Ovary (tissue), 9 donors: ENCODE measurements around the gene NEU4. TPM values are rescaled to one million over a fixed set of nuclear protein-coding genes. Genes with fewer than 3 reads are reported as not detected.

Source experiments
- DNase-seq, 5 donors: peaks; one replicate each; pipeline ENCODE4 v3.0.0-alpha.2; 2019 to 2020
- H3K27ac ChIP-seq, 2 donors: fragments of 200-600 bp; one replicate each; pipeline versions ENCODE4 v1.5.1 to v1.8.0; 2019 to 2022
- H3K27me3 ChIP-seq: fragments of 200-600 bp; one replicate; pipeline ENCODE4 v1.8.0; 2022
- H3K36me3 ChIP-seq: fragments of 200-600 bp; sonication (generic); one replicate; pipeline ENCODE4 v1.5.1; 2019
- H3K4me1 ChIP-seq: one replicate; pipeline ENCODE4 v1.8.1; 2013; ENCODE audit warnings: mild to moderate bottlenecking, moderate library complexity; ENCODE audit not compliant: insufficient read depth
- H3K4me3 ChIP-seq: fragments of 200-600 bp; sonication (generic); one replicate; pipeline ENCODE4 v1.5.1; 2017
- H3K9me3 ChIP-seq, 2 donors: fragments of 200-600 bp in 1 of 2; sonication (generic) in 1 of 2; one replicate each; pipeline versions ENCODE4 v1.5.1 to v1.8.1; 2013 to 2019; ENCODE audit warnings: mild to moderate bottlenecking in 1 of 2, moderate library complexity in 1 of 2
- CTCF ChIP-seq, 3 donors: fragments of 450-650 bp in 2 of 3; fragments of 200-600 bp in 1 of 3; IDR thresholded peaks; one replicate each; pipeline versions ENCODE4 v1.5.1 to v1.8.0; 2016 to 2022; ENCODE audit warnings: antibody characterized with exemption in 3 of 3, mild to moderate bottlenecking in 1 of 3
- EP300 ChIP-seq: sonication (generic); formaldehyde crosslinking; IDR thresholded peaks from one replicate; pipeline ENCODE4 v1.6.1; 2017; ENCODE audit warnings: antibody characterized with exemption
- POLR2A ChIP-seq: fragments of 450-650 bp; IDR thresholded peaks from one replicate; pipeline ENCODE4 v1.6.1; 2017; ENCODE audit warnings: antibody characterized with exemption, mild to moderate bottlenecking, moderate library complexity
- WGBS, 3 donors: extraction: QIAGEN DNeasy Blood & Tissue Kit in 1 of 3; methylation state at CpG; one replicate each; pipeline versions ENCODE4 v1.1.5 to v1.1.7; 2013 to 2017; 5-methylcytosine and 5-hydroxymethylcytosine counted together
- intact Hi-C, 4 donors: fragments of 100-400 bp; cut with DNase I; formaldehyde crosslinking; loops; one replicate each; pipeline versions ENCODE4 v1.11.0 to v1.15.1; 2022 to 2023
- polyA plus RNA-seq, 2 donors: library from polyadenylated mRNA; stranded (reverse); fragments of 200-250 nt in 1 of 2; fragments of 350-450 nt in 1 of 2; fragmentation: Illumina TruSeq in 1 of 2; extraction: RNeasy Lipid Tissue Mini Kit (QIAGEN cat#74804) in 1 of 2; gene quantifications; one replicate each; pipeline ENCODE4 v1.2.3, GENCODE V29; 2013 to 2014
- total RNA-seq, 7 donors: library from RNA; depleted of rRNA in 2 of 7; stranded (reverse); fragments of >200 nt in 2 of 7; fragmentation: NEBNext Ultra II Directional in 3 of 7; extraction: Animal tissue kit (Norgen Biotek cat#: 25700) in 3 of 7; gene quantifications; one replicate each; pipeline versions ENCODE4 v1.1.0 to v1.2.4, GENCODE V29; 2016 to 2023
- donor health status: DM: no; HTN: no; CAD: no; lungs with moderate emphysema.
- donor health status: DM: no; HTN: no; CAD: no.
- donor health status: Bipolar disorder and iron deficiency.
- donor health status: DM: yes; HTN: yes; CAD: no.
- donor health status: DM: no; HTN: no; CAD: no.
- donor health status: DM: yes; HTN: yes; CAD: no.

NEU4 gene
- total and polyA plus RNA-seq, 9 donors, result 0.23 to 7.2 (median 0.84) TPM; not detected in 2

GRCh38 chr2:241860184-241861078 is 51.4 kb downstream of the NEU4 start:
- Histone ChIP-seq H3K4me1 (peaks cover 20% of the 10 kb centered on the region), H3K9me3 (no peaks in the 10 kb centered on the region), H3K36me3 (no peaks in the 10 kb centered on the region), H3K4me3 (peak overlapping the region; percentile 16), H3K27ac (peak overlapping the region; percentile 90 to 97), H3K27me3 (no peaks in the 10 kb centered on the region)
- DNase-seq, result peak in 3 of 5 donors; percentile 30 to 52 (median 37)
- intact Hi-C loops, result no loop called here
- WGBS, 3 donors, result 88 to 92% (median 90%) methylated on average over 10 of the region's 10 CpGs
- no peak for TF ChIP-seq POLR2A
- TF ChIP-seq CTCF (IDR thresholded peaks at IDR 0.05), result no peak
- no peak for TF ChIP-seq EP300

- Histone ChIP-seq H3K4me1 (peaks cover 20% of the 10 kb centered on the region), H3K27ac (no peak overlapping the region), H3K4me3 (no peak overlapping the region), H3K9me3 (no peaks in the 10 kb centered on the region), H3K36me3 (no peaks in the 10 kb centered on the region), H3K27me3 (no peaks in the 10 kb centered on the region)
- TF ChIP-seq POLR2A (no peak), CTCF (IDR thresholded peaks at IDR 0.05) (no peak), EP300 (no peak)
- intact Hi-C loops, result no loop called here
- no peak for DNase-seq
- WGBS, 3 donors, result 90 to 98% (median 96%) methylated on average over 1 of the region's 1 CpG
Measured at GRCh38 chr2:241861264-241861663, 52.3 kb downstream of the NEU4 start.

GRCh38 chr2:241862093-241862492 is 53.1 kb downstream of the NEU4 start:
- WGBS, 3 donors, result 76 to 80% (median 80%) methylated on average over 8 of the region's 8 CpGs
- no peak for TF ChIP-seq EP300
- TF ChIP-seq CTCF (IDR thresholded peaks at IDR 0.05), result no peak
- TF ChIP-seq POLR2A, result no peak
- H3K4me3 ChIP-seq, result no peak overlapping the region
- no peaks in the 10 kb centered on the region for H3K36me3 ChIP-seq
- H3K4me1 ChIP-seq, result peaks cover 20% of the 10 kb centered on the region
- intact Hi-C loops, result no loop called here
- DNase-seq, result peak in 1 of 5 donors; percentile 30
- H3K9me3 ChIP-seq, result no peaks in the 10 kb centered on the region
- H3K27me3 ChIP-seq, result no peaks in the 10 kb centered on the region
- H3K27ac ChIP-seq, result no peak overlapping the region

GRCh38 chr2:241862775-241863535 is 54.0 kb downstream of the NEU4 start:
- peak overlapping the region in 1 of 2 donors; percentile 50 for H3K27ac ChIP-seq
- H3K36me3 ChIP-seq, result no peaks in the 10 kb centered on the region
- peaks cover 3% of the 10 kb centered on the region for H3K27me3 ChIP-seq
- intact Hi-C loops, result no loop called here
- peaks cover 20% of the 10 kb centered on the region for H3K4me1 ChIP-seq
- TF ChIP-seq POLR2A (no peak), EP300 (no peak), CTCF (IDR thresholded peaks at IDR 0.05) (no peak)
- DNase-seq, result peak in 1 of 5 donors; percentile 28
- no peak overlapping the region for H3K4me3 ChIP-seq
- no peaks in the 10 kb centered on the region for H3K9me3 ChIP-seq
- WGBS, 3 donors, result 77 to 85% (median 80%) methylated on average over 22 of the region's 22 CpGs
